GM23338 (cell line): Measurements from ENCODE around the gene LIMCH1. TPM values are rescaled to one million over a fixed set of nuclear protein-coding genes. Genes with fewer than 3 reads are reported as not detected.
"Not testable (repeated sequence)": the region's sequence is repeated elsewhere in the genome, so short reads cannot be mapped to it uniquely, and the experiment has no call there.

Experiments
- ATAC-seq: fragments of 200-7000 bp; cut with Tn5 transposase; 3 replicates; pipeline ENCODE4 v1.9.1; 2020
- DNase-seq: peaks from one replicate; pipeline ENCODE4 v3.0.0-alpha.2; 2015; ENCODE audit warnings: low spot score
- H2AFZ ChIP-seq: fragments of 200-600 bp; sonication (generic); 2 replicates; pipeline ENCODE4 v1.8.0; 2016; ENCODE audit warnings: antibody characterized with exemption, mild to moderate bottlenecking, moderate library complexity
- H3F3A ChIP-seq: fragments of 200-600 bp; sonication (generic); replicated peaks from 2 replicates; pipeline ENCODE4 v1.8.0; 2017; ENCODE audit warnings: antibody characterized with exemption, mixed run types, low read depth
- H3K27ac ChIP-seq: fragments of 200-600 bp; sonication (generic); 2 replicates; pipeline ENCODE4 v1.6.1; 2016; ENCODE audit warnings: low read depth
- H3K27me3 ChIP-seq: fragments of 200-600 bp; sonication (generic); 2 replicates; pipeline ENCODE4 v1.8.0; 2016; ENCODE audit warnings: mild to moderate bottlenecking, mixed run types, moderate library complexity; ENCODE audit not compliant: insufficient read depth
- H3K36me3 ChIP-seq: fragments of 200-600 bp; sonication (generic); 2 replicates; pipeline ENCODE4 v1.8.0; 2016; ENCODE audit warnings: mild to moderate bottlenecking; ENCODE audit not compliant: insufficient read depth
- H3K4me1 ChIP-seq: fragments of 200-600 bp; sonication (generic); 2 replicates; pipeline ENCODE4 v1.8.0; 2016; ENCODE audit warnings: mild to moderate bottlenecking, moderate library complexity; ENCODE audit not compliant: insufficient read depth
- H3K4me2 ChIP-seq: fragments of 200-600 bp; sonication (generic); 2 replicates; pipeline ENCODE4 v1.7.1; 2017; ENCODE audit warnings: mixed run types
- H3K4me3 ChIP-seq: fragments of 200-600 bp; sonication (generic); 2 replicates; pipeline ENCODE4 v1.6.1; 2016; ENCODE audit warnings: mixed run types
- H3K79me2 ChIP-seq: fragments of 200-600 bp; sonication (generic); replicated peaks from 2 replicates; pipeline ENCODE4 v1.8.0; 2017; ENCODE audit warnings: mild to moderate bottlenecking; ENCODE audit not compliant: insufficient read depth
- H3K9me2 ChIP-seq: fragments of 200-600 bp; sonication (generic); 2 replicates; pipeline ENCODE4 v1.8.0; 2017; ENCODE audit not compliant: insufficient read depth
- H4K20me1 ChIP-seq: fragments of 200-600 bp; sonication (generic); replicated peaks from 2 replicates; pipeline ENCODE4 v1.8.0; 2017; ENCODE audit warnings: mild to moderate bottlenecking; ENCODE audit not compliant: insufficient read depth
- H3K27ac Mint-ChIP-seq: 2 replicates; pipeline ENCODE4 v1.8.0; 2020; ENCODE audit warnings: inconsistent platforms, mild to moderate bottlenecking, moderate library complexity, mixed read lengths
- H3K27me3 Mint-ChIP-seq: 3 replicates; pipeline ENCODE4 v1.8.0; 2022; ENCODE audit warnings: low read depth, mild to moderate bottlenecking, moderate library complexity, mixed read lengths, inconsistent platforms; ENCODE audit not compliant: insufficient read depth, poor library complexity
- H3K36me3 Mint-ChIP-seq: 3 replicates; pipeline ENCODE4 v1.8.0; 2021; ENCODE audit warnings: low read depth, mild to moderate bottlenecking, inconsistent platforms, moderate library complexity, mixed read lengths
- H3K4me1 Mint-ChIP-seq: 3 replicates; pipeline ENCODE4 v1.8.0; 2020; ENCODE audit warnings: mild to moderate bottlenecking, inconsistent platforms, mixed read lengths
- H3K4me3 Mint-ChIP-seq: 3 replicates; pipeline ENCODE4 v1.8.0; 2021; ENCODE audit warnings: moderate library complexity, mild to moderate bottlenecking, inconsistent platforms, mixed read lengths
- H3K9me3 Mint-ChIP-seq: 3 replicates; pipeline ENCODE4 v1.8.0; 2020; ENCODE audit warnings: moderate library complexity, mild to moderate bottlenecking, inconsistent platforms, mixed read lengths
- CREB1 ChIP-seq: fragments of 250-450 bp; sonication (Bioruptor Pico); IDR thresholded peaks from 2 replicates; pipeline ENCODE4 v1.5.0; 2020; ENCODE audit warnings: low read depth, mild to moderate bottlenecking, moderate library complexity
- ETS1 ChIP-seq: IDR thresholded peaks from 2 replicates; pipeline ENCODE4 v1.6.1; 2016; ENCODE audit warnings: antibody characterized with exemption
- EZH2 ChIP-seq: fragments of 200-600 bp; sonication (generic); IDR thresholded peaks from one replicate; pipeline ENCODE4 v1.8.0; 2017; ENCODE audit warnings: antibody characterized with exemption, mild to moderate bottlenecking, low read depth; ENCODE audit not compliant: unreplicated experiment
- EZH2phosphoT487 ChIP-seq: fragments of 200-600 bp; sonication (generic); IDR thresholded peaks from one replicate; pipeline ENCODE4 v1.8.1; 2018; ENCODE audit warnings: antibody characterized with exemption; ENCODE audit not compliant: unreplicated experiment
- NANOG ChIP-seq: IDR thresholded peaks from 2 replicates; pipeline ENCODE4 v1.6.1; 2016; ENCODE audit warnings: antibody characterized with exemption, borderline replicate concordance
- POLR2AphosphoS5 ChIP-seq: IDR thresholded peaks from 2 replicates; pipeline ENCODE4 v1.6.1; 2016; ENCODE audit warnings: antibody characterized with exemption, low read depth
- STAT1 ChIP-seq: IDR thresholded peaks from one replicate; pipeline ENCODE4 v1.6.1; 2016; ENCODE audit warnings: antibody characterized with exemption; ENCODE audit not compliant: unreplicated experiment
- ZNF114 ChIP-seq: fragments of 250-450 bp; sonication (Bioruptor Pico); IDR thresholded peaks from 2 replicates; pipeline ENCODE4 v1.5.0; 2020; ENCODE audit warnings: mild to moderate bottlenecking, moderate library complexity
- ZNF331 ChIP-seq: fragments of 250-450 bp; sonication (Bioruptor Pico); IDR thresholded peaks from 2 replicates; pipeline ENCODE4 v1.5.0; 2020; ENCODE audit warnings: low read depth, mild to moderate bottlenecking, moderate library complexity
- ZNF462 ChIP-seq: fragments of 250-450 bp; sonication (Bioruptor Pico); IDR thresholded peaks from 2 replicates; pipeline ENCODE4 v1.5.0; 2020; ENCODE audit warnings: mild to moderate bottlenecking, moderate library complexity
- polyA plus RNA-seq: library from polyadenylated mRNA; unstranded; fragments of >200 nt; fragmentation: Nextera tagmentation; extraction: Ambion mirVana; gene quantifications from 2 replicates; pipeline ENCODE4 v1.2.1, GENCODE V29; 2016
- total RNA-seq: library from RNA; depleted of rRNA; stranded (reverse); fragments of >200 nt; shearing (Covaris generic); gene quantifications from 2 replicates; pipeline ENCODE4 v1.2.3, GENCODE V29; 2014
- TF ChIP-seq, protein P1 (sequence below), 2 experiments: fragments of 200-600 bp in 1 of 2; sonication (generic) in 1 of 2; conservative IDR thresholded peaks; 2 replicates each; pipeline versions ENCODE4 v1.5.1 to v1.6.1; 2016 to 2017; ENCODE audit warnings: antibody characterized with exemption in 2 of 2, low read depth in 2 of 2, mild to moderate bottlenecking in 2 of 2, moderate library complexity in 1 of 2

The LIMCH1 gene
- total and polyA plus RNA-seq, 2 experiments from 2014 or later: 1.5 TPM

- H3K4me3 Mint-ChIP-seq, DNase-seq, H3K4me3 ChIP-seq, H3F3A ChIP-seq, H3K9me3 Mint-ChIP-seq, H4K20me1 ChIP-seq, H3K4me1 ChIP-seq, H2AFZ ChIP-seq, H3K27ac Mint-ChIP-seq, H3K4me2 ChIP-seq, H3K36me3 Mint-ChIP-seq, H3K36me3 ChIP-seq, H3K4me1 Mint-ChIP-seq, H3K79me2 ChIP-seq, ATAC-seq, H3K27me3 Mint-ChIP-seq, H3K27me3 ChIP-seq, H3K9me2 ChIP-seq, H3K27ac ChIP-seq: not testable (repeated sequence)
Measured at GRCh38 chr4:41711654-41712053, 173.7 kb downstream of the LIMCH1 start.

DNA sequence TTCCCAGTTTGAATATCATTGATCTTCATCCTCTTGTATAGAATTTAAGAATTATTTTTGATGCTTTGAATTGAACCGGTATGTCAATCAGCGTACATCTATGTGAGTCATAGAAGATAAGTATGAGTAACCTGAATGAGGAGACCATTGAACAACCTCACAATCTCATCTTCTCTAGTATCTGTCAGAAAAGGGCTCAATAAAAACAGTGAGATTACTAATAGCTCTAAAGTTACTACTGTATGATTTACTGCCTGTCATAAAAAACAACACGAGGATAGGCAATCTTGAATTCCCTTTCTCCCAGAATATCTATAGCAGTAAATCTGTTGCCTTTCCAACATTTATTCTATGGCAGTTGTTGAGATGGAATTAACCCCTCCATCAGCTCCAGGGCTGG, 174.5 kb downstream of the LIMCH1 start:
- Histone ChIP-seq H3K27ac (no peak overlapping the region), H3K27me3 (no peaks in the 10 kb centered on the region)
- no peak overlapping the region for H3K4me3 Mint-ChIP-seq
- no peak for TF ChIP-seq NANOG
- no peak for TF ChIP-seq EZH2
- TF ChIP-seq ZNF462: no peak
- TF ChIP-seq STAT1: no peak
- no peak for TF ChIP-seq POLR2AphosphoS5
- no peak for TF ChIP-seq CREB1 (CRISPR knock-in tag)
- TF ChIP-seq EZH2phosphoT487: no peak
- no peak for TF ChIP-seq ETS1
- TF ChIP-seq ZNF331 (CRISPR knock-in tag): no peak
- TF ChIP-seq ZNF114 (CRISPR knock-in tag): no peak
- TF ChIP-seq, protein P1, sequence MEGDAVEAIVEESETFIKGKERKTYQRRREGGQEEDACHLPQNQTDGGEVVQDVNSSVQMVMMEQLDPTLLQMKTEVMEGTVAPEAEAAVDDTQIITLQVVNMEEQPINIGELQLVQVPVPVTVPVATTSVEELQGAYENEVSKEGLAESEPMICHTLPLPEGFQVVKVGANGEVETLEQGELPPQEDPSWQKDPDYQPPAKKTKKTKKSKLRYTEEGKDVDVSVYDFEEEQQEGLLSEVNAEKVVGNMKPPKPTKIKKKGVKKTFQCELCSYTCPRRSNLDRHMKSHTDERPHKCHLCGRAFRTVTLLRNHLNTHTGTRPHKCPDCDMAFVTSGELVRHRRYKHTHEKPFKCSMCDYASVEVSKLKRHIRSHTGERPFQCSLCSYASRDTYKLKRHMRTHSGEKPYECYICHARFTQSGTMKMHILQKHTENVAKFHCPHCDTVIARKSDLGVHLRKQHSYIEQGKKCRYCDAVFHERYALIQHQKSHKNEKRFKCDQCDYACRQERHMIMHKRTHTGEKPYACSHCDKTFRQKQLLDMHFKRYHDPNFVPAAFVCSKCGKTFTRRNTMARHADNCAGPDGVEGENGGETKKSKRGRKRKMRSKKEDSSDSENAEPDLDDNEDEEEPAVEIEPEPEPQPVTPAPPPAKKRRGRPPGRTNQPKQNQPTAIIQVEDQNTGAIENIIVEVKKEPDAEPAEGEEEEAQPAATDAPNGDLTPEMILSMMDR (conservative IDR thresholded peaks at IDR 0.05; ENCODE audit: low read depth in 2 of 2): no peak

More for the DNA sequence above, 174.5 kb downstream of the LIMCH1 start:
- Histone ChIP-seq H4K20me1 (no peaks in the 10 kb centered on the region; the same call in 1 of the 2 replicates), H3K4me1 (no peaks in the 10 kb centered on the region), H2AFZ (no peak overlapping the region), H3K36me3 (no peaks in the 10 kb centered on the region), H3K79me2 (no peaks in the 10 kb centered on the region), H3F3A (no peaks in the 10 kb centered on the region), H3K4me3 (no peak overlapping the region), H3K9me2 (no peaks in the 10 kb centered on the region), H3K4me2 (no peak overlapping the region)
- Mint-ChIP-seq H3K9me3 (no peaks in the 10 kb centered on the region), H3K4me1 (no peaks in the 10 kb centered on the region), H3K27me3 (peaks cover 2% of the 10 kb centered on the region), H3K36me3 (no peaks in the 10 kb centered on the region), H3K27ac (no peak overlapping the region)
- DNase-seq: no peak
- no peak for ATAC-seq
